Stimulated activated naive B cell treated with anti-CD40 and anti-IgM and Interleukin-4, amounts not matched to agents 10 μg/mL and 1 μg/mL and 100 μg/mL, for 72 hours (primary cell): ENCODE measurements around the gene DOCK4.
A peak's percentile ranks its signal among the peaks of the same experiment; 100 is the strongest.

Experiments
- ATAC-seq, 2 donors: fragments of 150-1000 bp; cut with Tn5 transposase; replicated peaks; 2 replicates each; pipeline ENCODE4 v1.10.0; 2021; ENCODE audit warnings: moderate library complexity in 1 of 2
- DNase-seq: peaks from one replicate; pipeline ENCODE4 v3.0.0; 2021
- H3K27ac Mint-ChIP-seq: one replicate; pipeline ENCODE4 v1.8.0; 2022; ENCODE audit warnings: mild to moderate bottlenecking, mixed read lengths
- H3K27me3 Mint-ChIP-seq, 2 donors: one replicate each; pipeline ENCODE4 v1.8.0; 2022; ENCODE audit warnings: mixed read lengths in 2 of 2
- H3K36me3 Mint-ChIP-seq, 2 donors: one replicate each; pipeline ENCODE4 v1.8.0; 2022; ENCODE audit warnings: mixed read lengths in 2 of 2, mild to moderate bottlenecking in 1 of 2
- H3K4me1 Mint-ChIP-seq, 2 donors: one replicate each; pipeline ENCODE4 v1.8.0; 2022; ENCODE audit warnings: mixed read lengths in 2 of 2, mild to moderate bottlenecking in 1 of 2
- H3K4me3 Mint-ChIP-seq, 2 donors: one replicate each; pipeline ENCODE4 v1.8.0; 2022; ENCODE audit warnings: mild to moderate bottlenecking in 2 of 2, mixed read lengths in 2 of 2, moderate library complexity in 1 of 2
- H3K9me3 Mint-ChIP-seq, 2 donors: one replicate each; pipeline ENCODE4 v1.8.0; 2022; ENCODE audit warnings: mixed read lengths in 2 of 2, mild to moderate bottlenecking in 1 of 2

Gene DOCK4

DNA sequence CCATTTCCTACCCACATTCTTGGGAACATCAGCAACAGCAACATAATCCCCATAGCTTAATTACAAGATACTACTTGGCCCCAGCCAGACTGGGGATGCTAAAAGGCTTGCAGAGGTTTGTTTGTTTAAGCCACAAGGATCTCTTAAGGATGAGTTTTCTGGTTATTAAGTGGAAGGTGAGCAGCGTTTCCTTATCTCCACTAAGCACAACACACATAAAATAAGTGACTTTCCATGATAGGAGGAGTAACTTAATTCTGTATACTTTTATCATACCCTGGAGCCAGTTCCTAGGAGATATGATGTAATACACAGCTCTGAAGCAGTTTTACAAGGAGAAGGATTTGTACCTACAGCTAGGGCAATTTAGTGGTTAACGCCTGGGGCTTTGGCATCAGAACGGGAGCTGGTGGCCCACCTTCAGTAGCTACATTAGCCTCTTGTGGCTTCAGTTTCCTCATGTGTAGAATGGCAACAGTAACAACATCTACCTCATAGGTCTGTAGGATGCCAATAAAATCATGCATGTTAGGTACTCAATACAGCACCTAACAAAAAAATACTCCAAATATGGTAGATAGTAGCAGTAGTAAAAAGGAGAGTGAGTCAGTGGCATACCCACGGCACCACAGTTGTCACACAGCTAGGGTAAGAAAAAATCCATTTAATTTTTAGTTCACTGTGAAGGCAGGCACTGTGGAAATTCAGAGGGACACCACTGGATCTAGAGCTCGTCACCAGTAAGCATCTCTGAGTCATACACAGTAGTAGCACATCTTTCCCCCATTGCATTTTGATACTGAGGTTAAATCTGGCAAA lies 55.2 kb downstream of the DOCK4 start:
- DNase-seq (no peak), ATAC-seq (no peak)
- Mint-ChIP-seq H3K36me3 (no peaks in the 10 kb centered on the region), H3K27ac (no peak overlapping the region), H3K4me1 (no peaks in the 10 kb centered on the region), H3K4me3 (no peak overlapping the region), H3K9me3 (no peaks in the 10 kb centered on the region), H3K27me3 (peaks cover 15 to 20% of the 10 kb centered on the region in 2 donors)

DNA sequence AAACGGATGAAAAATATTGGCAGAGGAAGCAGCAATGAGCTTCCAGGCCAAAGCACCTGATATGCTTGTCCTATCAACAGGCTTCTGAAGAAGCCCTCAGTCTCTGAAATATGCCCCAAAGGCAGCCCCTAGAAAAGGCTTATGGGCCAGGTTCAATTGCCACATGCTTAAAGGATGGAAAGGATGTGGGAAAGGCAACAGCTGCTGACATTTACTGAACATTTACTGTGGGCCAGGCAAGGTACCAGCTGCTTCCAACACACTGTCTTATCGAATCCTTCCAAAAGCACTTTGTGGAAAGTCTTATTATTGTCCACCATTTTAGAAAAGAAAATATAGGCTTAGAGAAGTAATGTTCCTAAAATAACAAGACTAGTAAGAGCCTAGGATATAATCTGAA lies 56.5 kb downstream of the DOCK4 start:
- no peaks in the 10 kb centered on the region for H3K9me3 Mint-ChIP-seq
- H3K27ac Mint-ChIP-seq, result no peak overlapping the region
- ATAC-seq (no peak), DNase-seq (no peak)
- no peaks in the 10 kb centered on the region for H3K36me3 Mint-ChIP-seq
- no peaks in the 10 kb centered on the region for H3K4me1 Mint-ChIP-seq
- no peak overlapping the region for H3K4me3 Mint-ChIP-seq
- H3K27me3 Mint-ChIP-seq, result peaks cover 15 to 20% of the 10 kb centered on the region in 2 donors

DNA sequence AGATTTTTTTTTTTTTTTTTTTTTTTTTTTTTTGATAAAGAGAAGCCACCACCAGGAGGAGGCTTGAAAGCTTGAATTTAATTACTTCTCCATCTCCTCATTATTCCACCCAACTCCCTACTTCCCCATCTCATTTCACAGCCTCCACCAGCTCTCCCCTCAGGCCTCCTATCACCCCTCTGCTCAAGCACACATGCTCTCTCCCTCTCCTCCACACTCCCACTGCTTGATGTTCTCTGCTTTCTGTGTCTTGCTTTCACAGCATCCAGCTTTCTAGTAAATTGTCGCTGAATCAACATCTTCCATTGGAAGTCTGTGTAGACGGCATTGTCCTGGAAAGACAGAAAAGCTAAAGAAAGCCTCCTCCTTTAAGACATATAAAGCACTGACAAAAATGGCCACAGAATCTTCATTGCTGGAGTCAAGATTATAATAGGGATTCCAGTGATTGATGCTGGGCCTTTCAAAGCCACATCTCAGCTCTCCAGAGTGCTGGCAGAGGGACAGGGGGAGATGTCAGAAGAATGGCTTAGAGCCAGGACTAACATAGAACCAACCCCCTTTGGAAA lies 58.3 kb downstream of the DOCK4 start:
- Mint-ChIP-seq H3K36me3 (no peaks in the 10 kb centered on the region), H3K27ac (no peak overlapping the region)

DNA sequence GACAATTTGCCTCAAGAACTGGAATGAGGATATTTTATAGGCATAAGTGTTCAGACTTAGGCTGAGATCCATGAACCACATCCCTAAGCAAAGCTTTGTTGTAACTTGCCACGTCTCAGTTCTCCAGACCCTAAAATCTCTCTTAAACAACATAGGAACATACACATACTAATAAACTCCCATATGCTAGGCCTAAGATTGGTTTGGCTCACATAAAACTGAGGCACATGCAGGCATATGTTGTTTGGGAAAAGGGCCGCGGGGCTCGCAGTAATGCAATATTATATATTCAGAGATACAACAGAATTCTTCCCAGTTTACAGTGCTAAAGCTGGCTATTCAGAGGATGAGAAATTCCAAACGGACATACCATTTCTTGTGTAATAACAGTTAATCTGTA lies 61.0 kb downstream of the DOCK4 start:
- Mint-ChIP-seq H3K4me1 (no peaks in the 10 kb centered on the region), H3K27ac (no peak overlapping the region), H3K9me3 (no peaks in the 10 kb centered on the region), H3K27me3 (peaks cover 6 to 8% of the 10 kb centered on the region in 2 donors), H3K36me3 (no peaks in the 10 kb centered on the region), H3K4me3 (no peak overlapping the region)
- ATAC-seq (no peak), DNase-seq (no peak)

More for the DNA sequence above, 58.3 kb downstream of the DOCK4 start:
- DNase-seq (no peak), ATAC-seq (no peak)
- Mint-ChIP-seq H3K4me3 (no peak overlapping the region), H3K4me1 (no peaks in the 10 kb centered on the region), H3K27me3 (peaks cover 15 to 20% of the 10 kb centered on the region in 2 donors), H3K9me3 (no peaks in the 10 kb centered on the region)

DNA sequence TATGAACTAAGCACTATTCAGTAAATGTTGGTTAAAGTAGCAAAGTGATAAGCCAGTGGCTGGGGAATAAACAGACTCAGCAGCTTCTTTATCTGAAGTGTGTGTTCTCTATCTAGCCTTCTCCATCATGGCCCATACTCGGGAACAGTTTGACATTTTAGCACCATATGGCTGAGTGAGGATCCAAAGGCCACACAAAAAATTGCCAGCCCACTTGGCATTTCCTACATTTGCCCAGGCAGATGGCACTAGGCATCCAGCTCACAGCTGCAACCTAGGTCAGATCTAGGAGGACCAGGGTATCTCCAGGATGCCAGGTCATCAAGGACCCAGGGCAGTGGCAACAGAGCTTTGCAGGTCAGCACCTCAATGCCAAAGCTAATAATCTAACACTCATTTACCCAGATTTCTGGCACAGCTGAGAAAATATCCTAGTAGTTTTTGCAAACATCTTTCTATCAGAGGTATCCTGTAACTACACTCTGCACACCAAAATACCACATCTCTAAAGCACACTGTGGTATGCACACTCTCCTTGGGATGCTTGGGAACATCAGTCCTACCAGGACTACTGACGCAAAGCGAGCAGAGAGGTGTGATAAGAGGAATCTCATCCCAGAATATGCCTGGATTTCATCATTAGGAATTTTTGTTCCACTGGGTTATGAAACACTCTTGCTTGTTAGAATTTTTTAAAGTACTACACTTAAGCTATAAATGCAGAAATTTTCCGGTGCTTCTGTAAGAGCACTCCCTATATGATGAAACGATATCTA lies 61.7 kb downstream of the DOCK4 start:
- Mint-ChIP-seq H3K36me3 (no peaks in the 10 kb centered on the region), H3K27me3 (peaks cover 5 to 7% of the 10 kb centered on the region in 2 donors), H3K4me1 (no peaks in the 10 kb centered on the region), H3K4me3 (no peak overlapping the region), H3K27ac (no peak overlapping the region), H3K9me3 (no peaks in the 10 kb centered on the region)
- DNase-seq, result no peak
- no peak for ATAC-seq

DNA sequence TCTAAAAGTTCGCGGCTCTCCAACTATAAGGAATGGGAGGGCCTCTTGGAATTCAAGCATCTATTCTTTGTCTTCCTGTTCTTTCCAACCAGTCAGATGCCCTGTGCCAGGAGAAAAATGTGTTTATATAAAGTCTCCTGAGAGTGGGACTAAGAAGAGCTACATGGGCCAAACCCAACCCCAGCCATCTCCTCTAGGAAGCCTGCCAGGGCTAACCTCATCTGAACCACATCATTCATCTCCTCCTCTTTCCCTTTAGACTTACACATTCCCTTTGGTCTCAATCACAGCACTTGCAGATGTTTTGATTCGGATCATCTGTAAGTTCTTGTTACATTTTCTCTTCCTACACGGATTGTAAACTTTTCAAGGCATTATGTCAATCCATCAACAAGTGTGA lies 62.6 kb downstream of the DOCK4 start:
- H3K9me3 Mint-ChIP-seq, result no peaks in the 10 kb centered on the region
- no peak overlapping the region for H3K27ac Mint-ChIP-seq
- H3K4me3 Mint-ChIP-seq, result no peak overlapping the region
- DNase-seq (no peak), ATAC-seq (no peak)
- H3K27me3 Mint-ChIP-seq, result peaks cover 5 to 7% of the 10 kb centered on the region in 2 donors
- H3K4me1 Mint-ChIP-seq, result no peaks in the 10 kb centered on the region
- no peaks in the 10 kb centered on the region for H3K36me3 Mint-ChIP-seq

DNA sequence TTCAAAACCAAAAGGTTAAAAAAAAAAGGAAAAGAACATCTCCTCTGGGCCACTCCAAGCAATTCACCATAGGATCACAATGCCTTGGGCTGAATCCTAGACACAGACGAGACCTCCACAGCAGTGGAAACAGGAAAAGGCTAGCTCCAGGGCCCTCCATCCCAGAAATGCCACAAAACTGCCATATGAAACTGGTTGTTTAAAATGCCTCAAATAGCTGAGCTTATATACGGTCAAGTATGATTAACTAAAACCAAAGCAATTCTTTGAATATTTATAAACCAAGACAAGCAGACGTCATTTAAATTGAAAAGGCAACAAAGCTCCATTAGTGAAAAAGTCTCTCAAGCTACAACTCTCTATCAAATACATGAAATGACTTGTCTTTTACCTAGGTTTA lies 63.1 kb downstream of the DOCK4 start:
- Mint-ChIP-seq H3K4me3 (no peak overlapping the region), H3K9me3 (no peaks in the 10 kb centered on the region), H3K4me1 (no peaks in the 10 kb centered on the region), H3K27ac (no peak overlapping the region), H3K27me3 (peaks cover 5 to 7% of the 10 kb centered on the region in 2 donors), H3K36me3 (no peaks in the 10 kb centered on the region)
- no peak for DNase-seq
- no peak for ATAC-seq

DNA sequence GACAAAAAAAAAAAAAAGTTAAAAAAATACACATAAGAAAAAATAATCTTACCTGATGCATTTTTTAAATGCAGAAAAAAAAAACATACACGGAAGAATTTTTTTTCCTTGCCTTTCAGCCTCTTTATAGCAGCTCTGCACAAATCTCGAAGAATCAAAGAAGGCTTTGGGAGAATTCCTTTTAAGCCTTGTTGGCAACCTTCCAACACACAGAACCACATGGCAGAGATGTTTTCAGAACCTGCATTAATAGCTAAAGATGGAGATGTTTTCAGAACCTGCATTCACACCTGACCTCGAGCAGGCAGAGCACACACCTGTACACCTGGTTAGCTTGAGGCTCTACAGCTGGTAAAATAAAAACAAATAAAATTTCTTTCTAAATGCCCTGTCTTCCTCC lies 65.6 kb downstream of the DOCK4 start:
- DNase-seq, result no peak
- H3K4me1 Mint-ChIP-seq, result no peaks in the 10 kb centered on the region
- H3K27me3 Mint-ChIP-seq, result no peaks in the 10 kb centered on the region
- ATAC-seq, result no peak
- no peaks in the 10 kb centered on the region for H3K36me3 Mint-ChIP-seq
- no peak overlapping the region for H3K4me3 Mint-ChIP-seq
- no peak overlapping the region for H3K27ac Mint-ChIP-seq
- H3K9me3 Mint-ChIP-seq, result no peaks in the 10 kb centered on the region

DNA sequence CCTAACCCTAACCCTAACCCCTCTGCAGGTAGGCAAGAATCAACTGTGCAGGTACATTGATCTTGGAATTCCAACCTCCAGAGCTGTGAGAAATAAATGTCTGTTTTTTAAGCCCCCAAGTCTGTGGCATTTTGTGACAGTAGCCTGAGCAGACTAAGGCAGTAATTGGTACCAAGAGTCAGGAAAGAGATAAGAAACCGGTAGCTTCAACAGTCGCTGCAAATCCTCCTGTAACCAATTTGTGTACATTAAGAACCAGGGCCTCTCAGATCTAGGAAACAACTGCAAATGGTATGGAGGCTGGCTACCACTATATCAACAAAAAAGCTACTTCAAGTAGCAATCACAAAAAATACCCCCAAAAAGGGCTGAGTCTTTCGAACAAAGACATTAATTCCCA lies 67.3 kb downstream of the DOCK4 start:
- no peaks in the 10 kb centered on the region for H3K4me1 Mint-ChIP-seq
- ATAC-seq (no peak), DNase-seq (no peak)
- H3K36me3 Mint-ChIP-seq, result no peaks in the 10 kb centered on the region
- H3K27ac Mint-ChIP-seq, result no peak overlapping the region
- no peaks in the 10 kb centered on the region for H3K9me3 Mint-ChIP-seq
- H3K4me3 Mint-ChIP-seq, result no peak overlapping the region
- H3K27me3 Mint-ChIP-seq, result no peaks in the 10 kb centered on the region

DNA sequence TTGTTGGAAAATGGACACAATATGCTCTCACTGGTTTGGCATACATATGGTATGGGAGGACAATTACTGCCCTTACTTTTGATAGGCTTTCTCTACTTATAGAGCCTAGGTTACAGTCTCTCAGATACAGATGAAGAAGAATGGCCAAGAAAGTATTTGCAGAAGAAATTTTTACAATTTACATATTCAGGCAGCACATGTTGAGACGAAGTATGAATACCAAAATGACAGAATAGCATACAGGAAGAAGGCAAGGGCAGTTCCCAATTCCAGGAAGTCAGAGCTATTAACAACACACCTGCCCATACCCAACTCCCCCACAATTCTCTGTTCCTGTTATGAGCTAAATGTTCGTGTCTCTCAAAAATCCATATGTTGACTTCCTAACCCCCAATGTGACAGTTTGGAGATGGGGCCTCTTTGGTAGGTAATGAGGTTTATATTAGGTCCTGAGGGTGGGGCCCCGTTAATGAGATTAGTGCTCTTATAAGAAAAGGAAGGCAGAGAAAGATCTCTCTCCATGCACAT lies 67.8 kb downstream of the DOCK4 start:
- no peak overlapping the region for H3K27ac Mint-ChIP-seq
- no peaks in the 10 kb centered on the region for H3K36me3 Mint-ChIP-seq
- ATAC-seq (peak; percentile 46 to 49), DNase-seq (no peak)
- H3K9me3 Mint-ChIP-seq, result no peaks in the 10 kb centered on the region
- H3K4me3 Mint-ChIP-seq, result no peak overlapping the region
- no peaks in the 10 kb centered on the region for H3K27me3 Mint-ChIP-seq
- no peaks in the 10 kb centered on the region for H3K4me1 Mint-ChIP-seq

DNA sequence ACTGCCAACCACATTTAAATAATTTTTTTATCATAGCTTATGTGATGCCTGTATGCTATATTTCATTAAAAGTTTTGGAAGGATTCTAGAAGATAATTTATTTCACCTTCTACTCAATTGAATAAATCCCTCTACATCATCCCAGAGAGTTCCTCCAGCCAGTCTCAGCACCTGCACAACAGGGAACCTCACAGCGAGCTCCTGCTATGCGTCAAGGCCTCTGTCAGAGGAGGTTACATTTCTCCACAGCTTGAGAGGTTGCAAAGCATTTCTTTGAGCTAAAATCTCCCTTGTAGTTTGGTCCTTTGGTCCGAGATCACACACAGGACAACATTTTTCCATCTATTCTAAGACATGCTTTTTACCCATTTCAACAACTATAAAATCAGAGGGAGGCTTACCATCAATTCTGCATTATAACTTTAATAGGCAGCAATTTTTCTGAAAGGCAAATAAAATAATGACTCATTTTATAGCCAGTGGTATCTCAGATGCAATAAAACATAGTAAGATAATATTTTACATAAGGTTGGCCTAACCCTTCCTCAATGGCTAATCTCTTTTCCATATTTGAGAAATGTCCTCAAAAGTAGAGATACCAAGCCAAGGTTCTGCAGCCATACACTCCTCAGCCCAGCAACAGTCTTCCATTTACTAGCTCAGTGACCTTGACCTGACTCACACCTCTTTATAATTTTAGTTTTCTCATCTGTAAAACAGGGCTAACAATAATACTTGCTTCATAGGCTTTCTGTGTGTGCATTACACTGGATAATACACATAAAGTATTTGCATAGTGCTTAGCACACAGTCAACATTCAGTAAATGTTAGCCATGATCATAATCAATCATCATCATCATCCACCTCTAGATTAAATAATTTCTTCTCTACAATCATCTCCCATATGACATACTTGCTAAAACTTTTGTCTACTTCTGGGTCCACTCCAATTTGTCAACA lies 68.8 kb downstream of the DOCK4 start:
- Mint-ChIP-seq H3K27ac (no peak overlapping the region), H3K4me1 (no peaks in the 10 kb centered on the region), H3K36me3 (no peaks in the 10 kb centered on the region), H3K9me3 (no peaks in the 10 kb centered on the region), H3K4me3 (no peak overlapping the region), H3K27me3 (no peaks in the 10 kb centered on the region)
- ATAC-seq (no peak), DNase-seq (no peak)

DNA sequence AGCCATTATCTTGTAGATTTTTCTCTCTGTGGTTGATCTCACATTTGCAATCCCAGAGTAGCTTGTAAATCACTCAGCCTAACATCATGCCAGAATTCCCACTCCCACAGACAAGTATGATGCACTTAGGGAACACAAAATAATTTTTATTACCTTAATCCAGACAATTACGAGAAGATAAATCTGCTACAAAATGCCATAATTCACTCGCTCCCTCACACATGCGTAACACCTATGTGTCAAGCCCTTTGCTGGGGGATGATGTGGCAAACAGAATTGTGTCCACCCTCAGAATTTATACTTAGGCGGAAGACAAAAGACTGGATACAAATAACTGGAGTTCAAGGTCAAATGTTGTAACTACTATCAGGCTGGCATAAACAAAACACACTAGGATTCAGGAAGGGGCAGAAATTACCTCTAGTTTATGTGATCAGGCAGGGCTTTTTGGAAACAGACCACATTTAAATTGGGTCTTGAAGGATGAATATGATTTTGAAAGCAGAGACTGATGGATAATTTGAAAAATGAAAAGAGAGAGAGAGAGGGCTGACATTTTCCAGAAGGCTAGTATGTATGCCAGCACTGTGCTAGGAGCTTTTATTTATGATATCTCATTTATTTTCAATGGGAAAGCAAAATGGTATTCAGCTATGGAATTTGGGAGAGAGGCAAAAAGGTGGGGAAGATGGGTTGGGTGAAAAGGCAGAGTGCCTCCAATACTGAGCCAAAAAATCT lies 69.8 kb downstream of the DOCK4 start:
- H3K9me3 Mint-ChIP-seq, result no peaks in the 10 kb centered on the region
- no peak for ATAC-seq
- no peaks in the 10 kb centered on the region for H3K36me3 Mint-ChIP-seq

DNA sequence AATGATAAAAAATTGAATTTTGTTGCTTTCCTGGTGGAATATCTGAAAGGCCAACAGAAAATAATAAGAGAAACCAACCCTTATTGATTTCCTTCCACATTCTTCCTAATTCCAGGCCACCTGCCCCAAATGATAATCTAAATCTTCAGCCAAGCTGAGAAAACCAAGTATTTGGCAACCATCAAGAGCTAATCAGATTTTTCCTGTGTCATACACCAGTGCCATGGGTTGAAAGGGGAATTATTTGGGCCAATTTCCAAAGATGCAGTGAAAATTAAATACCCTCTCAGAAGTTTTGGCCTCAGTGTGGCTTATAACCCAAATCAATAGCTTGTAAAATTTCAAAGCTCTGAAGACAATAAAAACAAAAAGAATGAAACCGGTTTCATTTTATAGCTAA lies 70.4 kb downstream of the DOCK4 start:
- H3K27me3 Mint-ChIP-seq, result no peaks in the 10 kb centered on the region
- DNase-seq (no peak), ATAC-seq (no peak)
- H3K9me3 Mint-ChIP-seq, result no peaks in the 10 kb centered on the region
- no peak overlapping the region for H3K4me3 Mint-ChIP-seq
- H3K4me1 Mint-ChIP-seq, result no peaks in the 10 kb centered on the region
- H3K36me3 Mint-ChIP-seq, result no peaks in the 10 kb centered on the region
- H3K27ac Mint-ChIP-seq, result no peak overlapping the region

More for the DNA sequence above, 69.8 kb downstream of the DOCK4 start:
- H3K4me3 Mint-ChIP-seq, result no peak overlapping the region
- H3K4me1 Mint-ChIP-seq, result no peaks in the 10 kb centered on the region
- DNase-seq, result no peak
- no peak overlapping the region for H3K27ac Mint-ChIP-seq
- H3K27me3 Mint-ChIP-seq, result no peaks in the 10 kb centered on the region
